Measurements from ENCODE around the gene GPR75.

- TF ChIP-seq POLR2A (IDR thresholded peaks at IDR 0.05; ENCODE audit: low read depth, low read length), result no peak
- TF ChIP-seq PAX5 (IDR thresholded peaks at IDR 0.05; ENCODE audit: insufficient read depth, low read length, severe bottlenecking), result no peak
- no peak for TF ChIP-seq POLR2AphosphoS5 (IDR thresholded peaks at IDR 0.05; ENCODE audit: low read depth, low read length)
- no peak for TF ChIP-seq TAF1 (IDR thresholded peaks at IDR 0.05; ENCODE audit: low read depth, low read length)
- TF ChIP-seq POU2F2 (IDR thresholded peaks at IDR 0.05; ENCODE audit: low read depth, low read length), result no peak
- peak; percentile 38; the same call in 1 of the 2 replicates for TF ChIP-seq SPI1 (IDR thresholded peaks at IDR 0.05; ENCODE audit: low read depth, low read length)
Measured at GRCh38 chr2:53867773-53868172, 8.0 kb upstream of the GPR75 start.

Measured in GM12891 (cell line).